OCI-LY1 (cell line): Measurements from ENCODE around the gene INHBC.

Experiments
- H2AFZ ChIP-seq: fragments of 200-600 bp; sonication (generic), shearing (Covaris generic); 2 replicates; pipeline ENCODE4 v1.6.0; 2014; ENCODE audit warnings: antibody characterized with exemption, mild to moderate bottlenecking, low read length
- H3F3A ChIP-seq: fragments of 200-600 bp; sonication (generic), shearing (Covaris generic); 2 replicates; pipeline ENCODE4 v1.6.0; 2014; ENCODE audit warnings: mild to moderate bottlenecking, antibody characterized with exemption, low read length, moderate library complexity; ENCODE audit not compliant: insufficient read depth
- H3K27ac ChIP-seq: fragments of 200-600 bp; sonication (generic); 2 replicates; pipeline ENCODE4 v1.5.1; 2014; ENCODE audit warnings: low read length, mixed run types, mild to moderate bottlenecking, low read depth; ENCODE audit not compliant: poor library complexity, severe bottlenecking
- H3K27me3 ChIP-seq: fragments of 200-600 bp; sonication (generic); 2 replicates; pipeline ENCODE4 v1.6.0; 2014; ENCODE audit warnings: antibody characterized with exemption, mild to moderate bottlenecking, low read length, moderate library complexity; ENCODE audit not compliant: insufficient read depth
- H3K36me3 ChIP-seq: fragments of 200-600 bp; sonication (generic); 2 replicates; pipeline ENCODE4 v1.6.1; 2014; ENCODE audit warnings: mild to moderate bottlenecking, antibody characterized with exemption, low read length, moderate library complexity, mixed read lengths; ENCODE audit not compliant: insufficient read depth
- H3K4me1 ChIP-seq: fragments of 200-600 bp; sonication (generic); 2 replicates; pipeline ENCODE4 v1.5.1; 2014; ENCODE audit warnings: mild to moderate bottlenecking, low read length, moderate library complexity; ENCODE audit not compliant: insufficient read depth, severe bottlenecking
- H3K4me2 ChIP-seq: fragments of 200-600 bp; sonication (generic), shearing (Covaris generic); 2 replicates; pipeline ENCODE4 v1.6.1; 2014; ENCODE audit warnings: low read length
- H3K4me3 ChIP-seq: fragments of 200-600 bp; sonication (generic); 2 replicates; pipeline ENCODE4 v1.5.1; 2014; ENCODE audit warnings: low read length, low read depth, mild to moderate bottlenecking, mixed read lengths; ENCODE audit not compliant: poor library complexity, severe bottlenecking
- H3K79me2 ChIP-seq: fragments of 200-600 bp; shearing (Covaris generic); 2 replicates; pipeline ENCODE4 v1.6.1; 2016; ENCODE audit warnings: mixed run types, low read length, mixed read lengths; ENCODE audit not compliant: insufficient read depth
- H3K9ac ChIP-seq: fragments of 200-600 bp; sonication (generic), shearing (Covaris generic); 2 replicates; pipeline ENCODE4 v1.6.1; 2014; ENCODE audit warnings: mild to moderate bottlenecking, low read length, mixed read lengths
- H3K9me2 ChIP-seq: fragments of 200-600 bp; sonication (generic), shearing (Covaris generic); 2 replicates; pipeline ENCODE4 v1.6.1; 2014; ENCODE audit warnings: low read depth, mild to moderate bottlenecking, low read length, mixed read lengths
- H3K9me3 ChIP-seq: fragments of 200-600 bp; shearing (Covaris generic); 2 replicates; pipeline ENCODE4 v1.6.1; 2014; ENCODE audit warnings: low read length, mixed read lengths
- H4K20me1 ChIP-seq: fragments of 200-600 bp; sonication (generic), shearing (Covaris generic); 2 replicates; pipeline ENCODE4 v1.6.0; 2016; ENCODE audit warnings: mild to moderate bottlenecking, low read length; ENCODE audit not compliant: insufficient read depth
- EZH2 ChIP-seq: fragments of 200-600 bp; sonication (generic), shearing (Covaris generic); IDR thresholded peaks from 2 replicates; pipeline ENCODE4 v1.8.0; 2017; ENCODE audit warnings: borderline replicate concordance, mixed run types, mild to moderate bottlenecking, antibody characterized with exemption, low read length, moderate library complexity, mixed read lengths
- TF ChIP-seq, protein P1 (sequence below): fragments of 200-600 bp; sonication (generic), shearing (Covaris generic); IDR thresholded peaks from 2 replicates; pipeline ENCODE4 v1.5.1; 2017; ENCODE audit warnings: mild to moderate bottlenecking, antibody characterized with exemption, low read length, moderate library complexity, mixed read lengths

INHBC gene, protein sequence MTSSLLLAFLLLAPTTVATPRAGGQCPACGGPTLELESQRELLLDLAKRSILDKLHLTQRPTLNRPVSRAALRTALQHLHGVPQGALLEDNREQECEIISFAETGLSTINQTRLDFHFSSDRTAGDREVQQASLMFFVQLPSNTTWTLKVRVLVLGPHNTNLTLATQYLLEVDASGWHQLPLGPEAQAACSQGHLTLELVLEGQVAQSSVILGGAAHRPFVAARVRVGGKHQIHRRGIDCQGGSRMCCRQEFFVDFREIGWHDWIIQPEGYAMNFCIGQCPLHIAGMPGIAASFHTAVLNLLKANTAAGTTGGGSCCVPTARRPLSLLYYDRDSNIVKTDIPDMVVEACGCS

DNA sequence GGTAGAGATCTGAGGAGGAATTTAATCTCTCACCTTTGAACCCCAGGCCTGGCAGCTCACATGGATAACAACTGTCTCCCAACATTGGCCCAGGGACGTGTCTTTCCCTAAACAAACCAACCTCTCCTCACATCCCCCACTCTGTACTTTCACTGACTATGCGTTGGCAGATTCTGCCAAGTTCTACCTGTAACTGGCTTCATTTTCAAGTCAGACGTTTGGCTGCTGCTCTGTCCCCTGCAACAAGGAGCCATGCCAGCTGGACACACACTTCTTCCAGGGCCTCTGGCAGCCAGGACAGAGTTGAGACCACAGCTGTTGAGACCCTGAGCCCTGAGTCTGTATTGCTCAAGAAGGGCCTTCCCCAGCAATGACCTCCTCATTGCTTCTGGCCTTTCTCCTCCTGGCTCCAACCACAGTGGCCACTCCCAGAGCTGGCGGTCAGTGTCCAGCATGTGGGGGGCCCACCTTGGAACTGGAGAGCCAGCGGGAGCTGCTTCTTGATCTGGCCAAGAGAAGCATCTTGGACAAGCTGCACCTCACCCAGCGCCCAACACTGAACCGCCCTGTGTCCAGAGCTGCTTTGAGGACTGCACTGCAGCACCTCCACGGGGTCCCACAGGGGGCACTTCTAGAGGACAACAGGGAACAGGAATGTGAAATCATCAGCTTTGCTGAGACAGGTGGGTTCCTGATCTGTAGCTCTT, at the start of gene INHBC:
Gene INHBC, plus strand, starts transcription at position 268 of the 707 bp plus-strand sequence. Its CDS starts 103 bp downstream, at position 371.
- Histone ChIP-seq H3K9ac (no peak within 1 kb of the TSS), H3K9me2 (no peaks in the 10 kb centered on the region), H3K36me3 (no peaks in the 10 kb centered on the region), H3K79me2 (peaks cover 6% of the 10 kb centered on the region), H4K20me1 (no peaks in the 10 kb centered on the region), H3K4me3 (no peak within 1 kb of the TSS), H3K4me1 (peaks cover 16% of the 10 kb centered on the region), H3K27me3 (no peaks in the 10 kb centered on the region), H3K27ac (no peak within 1 kb of the TSS), H3K9me3 (no peaks in the 10 kb centered on the region), H3F3A (no peaks in the 10 kb centered on the region), H2AFZ (no peak within 1 kb of the TSS), H3K4me2 (no peak within 1 kb of the TSS)
- no peak for TF ChIP-seq EZH2
- TF ChIP-seq, protein P1, sequence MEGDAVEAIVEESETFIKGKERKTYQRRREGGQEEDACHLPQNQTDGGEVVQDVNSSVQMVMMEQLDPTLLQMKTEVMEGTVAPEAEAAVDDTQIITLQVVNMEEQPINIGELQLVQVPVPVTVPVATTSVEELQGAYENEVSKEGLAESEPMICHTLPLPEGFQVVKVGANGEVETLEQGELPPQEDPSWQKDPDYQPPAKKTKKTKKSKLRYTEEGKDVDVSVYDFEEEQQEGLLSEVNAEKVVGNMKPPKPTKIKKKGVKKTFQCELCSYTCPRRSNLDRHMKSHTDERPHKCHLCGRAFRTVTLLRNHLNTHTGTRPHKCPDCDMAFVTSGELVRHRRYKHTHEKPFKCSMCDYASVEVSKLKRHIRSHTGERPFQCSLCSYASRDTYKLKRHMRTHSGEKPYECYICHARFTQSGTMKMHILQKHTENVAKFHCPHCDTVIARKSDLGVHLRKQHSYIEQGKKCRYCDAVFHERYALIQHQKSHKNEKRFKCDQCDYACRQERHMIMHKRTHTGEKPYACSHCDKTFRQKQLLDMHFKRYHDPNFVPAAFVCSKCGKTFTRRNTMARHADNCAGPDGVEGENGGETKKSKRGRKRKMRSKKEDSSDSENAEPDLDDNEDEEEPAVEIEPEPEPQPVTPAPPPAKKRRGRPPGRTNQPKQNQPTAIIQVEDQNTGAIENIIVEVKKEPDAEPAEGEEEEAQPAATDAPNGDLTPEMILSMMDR = no peak

GRCh38 chr12:57385586-57385985, 49.0 kb upstream of the INHBC start:
- H3F3A ChIP-seq = no peaks in the 10 kb centered on the region
- H3K4me3 ChIP-seq = no peak overlapping the region
- H3K9ac ChIP-seq = no peak overlapping the region
- TF ChIP-seq EZH2 = no peak
- TF ChIP-seq, protein P1 = no peak
- no peak overlapping the region for H3K27ac ChIP-seq
- no peaks in the 10 kb centered on the region for H3K9me3 ChIP-seq
- no peaks in the 10 kb centered on the region for H4K20me1 ChIP-seq
- no peaks in the 10 kb centered on the region for H3K9me2 ChIP-seq
- no peaks in the 10 kb centered on the region for H3K79me2 ChIP-seq
- H3K36me3 ChIP-seq = peaks cover 10% of the 10 kb centered on the region; the same call in 1 of the 2 replicates
- H2AFZ ChIP-seq = no peak overlapping the region
- H3K4me1 ChIP-seq = no peaks in the 10 kb centered on the region
- no peak overlapping the region for H3K4me2 ChIP-seq
- no peaks in the 10 kb centered on the region for H3K27me3 ChIP-seq

- no peak overlapping the region for H3K27ac ChIP-seq
- H3K4me1 ChIP-seq = no peaks in the 10 kb centered on the region
- H3F3A ChIP-seq = no peaks in the 10 kb centered on the region
- no peak overlapping the region for H3K4me2 ChIP-seq
- no peak overlapping the region for H3K4me3 ChIP-seq
- no peaks in the 10 kb centered on the region for H3K79me2 ChIP-seq
- H3K9ac ChIP-seq = no peak overlapping the region
- TF ChIP-seq EZH2 = no peak
- TF ChIP-seq, protein P1 = no peak
- no peaks in the 10 kb centered on the region for H4K20me1 ChIP-seq
- H3K36me3 ChIP-seq = peaks cover 11% of the 10 kb centered on the region; the same call in 1 of the 2 replicates
- H2AFZ ChIP-seq = no peak overlapping the region
- no peaks in the 10 kb centered on the region for H3K9me2 ChIP-seq
- H3K9me3 ChIP-seq = no peaks in the 10 kb centered on the region
- no peaks in the 10 kb centered on the region for H3K27me3 ChIP-seq
These were observed 48.3 kb upstream of the INHBC start for GRCh38 chr12:57386187-57386720.
